Calu3 (cell line): ENCODE data around the gene ABHD2. TPM values are rescaled to one million over a fixed set of nuclear protein-coding genes. Genes with fewer than 3 reads are reported as not detected.
A peak's percentile ranks its signal among the peaks of the same experiment; 100 is the strongest.

Experiments
- BruUV-seq: library from RNA; stranded (reverse); fragments of 400-500 nt; replicated peaks from 2 replicates; lab custom pipeline; 2021; lab: Mats Ljungman, UMichigan
- CTCF ChIA-PET: fragments of 300-600 bp; sonication (Branson Sonifier 250); formaldehyde crosslinking; loops from one replicate; lab custom pipeline; 2022; ENCODE audit warnings: antibody characterized with exemption; lab: Charles Lee
- DNase-seq: peaks from one replicate; pipeline ENCODE4 v3.0.0; 2022
- H3K27ac Mint-ChIP-seq: one replicate; pipeline ENCODE4 v1.8.0; 2022; ENCODE audit warnings: mixed read lengths; ENCODE audit not compliant: unreplicated experiment
- H3K27me3 Mint-ChIP-seq: one replicate; pipeline ENCODE4 v1.8.0; 2022; ENCODE audit warnings: mixed read lengths; ENCODE audit not compliant: unreplicated experiment
- H3K36me3 Mint-ChIP-seq: one replicate; pipeline ENCODE4 v1.8.0; 2022; ENCODE audit warnings: mild to moderate bottlenecking, moderate library complexity, mixed read lengths; ENCODE audit not compliant: insufficient read depth, unreplicated experiment
- H3K4me1 Mint-ChIP-seq: one replicate; pipeline ENCODE4 v1.8.0; 2022; ENCODE audit warnings: mild to moderate bottlenecking, low read depth, mixed read lengths; ENCODE audit not compliant: unreplicated experiment
- H3K4me3 Mint-ChIP-seq: one replicate; pipeline ENCODE4 v1.8.0; 2022; ENCODE audit warnings: mild to moderate bottlenecking, low read depth, moderate library complexity, mixed read lengths; ENCODE audit not compliant: unreplicated experiment
- H3K9me3 Mint-ChIP-seq: one replicate; pipeline ENCODE4 v1.8.0; 2022; ENCODE audit warnings: low read depth, mixed read lengths; ENCODE audit not compliant: unreplicated experiment
- CTCF ChIP-seq: fragments of 200-600 bp; IDR thresholded peaks from one replicate; pipeline ENCODE4 v1.8.0; 2022; ENCODE audit warnings: antibody characterized with exemption; ENCODE audit not compliant: unreplicated experiment
- intact Hi-C: fragments of 100-400 bp; cut with micrococcal nuclease; formaldehyde crosslinking; loops from one replicate; pipeline ENCODE4 v1.10.0; 2022; ENCODE audit not compliant: unreplicated experiment
- total RNA-seq: library from RNA; stranded (reverse); gene quantifications from 2 replicates; pipeline ENCODE4 v1.2.3, GENCODE V29; 2022

Gene ABHD2
- total RNA-seq, 1 experiment from 2014 or later = 353 TPM

GRCh38 chr15:89110060-89110459 lies 21.8 kb downstream of the ABHD2 start:
- H3K4me3 Mint-ChIP-seq = no peak overlapping the region
- H3K27ac Mint-ChIP-seq = no peak overlapping the region
- H3K9me3 Mint-ChIP-seq = no peaks in the 10 kb centered on the region
- CTCF ChIA-PET = interaction anchor here (3.6 kb wide), 1 partner anchor 11 kb away, joined by 21 read pairs; no protein-coding TSS in a partner anchor
- H3K4me1 Mint-ChIP-seq = peaks cover 68% of the 10 kb centered on the region
- BruUV-seq = no TSS peak
- no peak for TF ChIP-seq CTCF
- H3K36me3 Mint-ChIP-seq = peaks cover 72% of the 10 kb centered on the region
- intact Hi-C loops = no loop called here
- DNase-seq = no peak
- no peaks in the 10 kb centered on the region for H3K27me3 Mint-ChIP-seq

DNA sequence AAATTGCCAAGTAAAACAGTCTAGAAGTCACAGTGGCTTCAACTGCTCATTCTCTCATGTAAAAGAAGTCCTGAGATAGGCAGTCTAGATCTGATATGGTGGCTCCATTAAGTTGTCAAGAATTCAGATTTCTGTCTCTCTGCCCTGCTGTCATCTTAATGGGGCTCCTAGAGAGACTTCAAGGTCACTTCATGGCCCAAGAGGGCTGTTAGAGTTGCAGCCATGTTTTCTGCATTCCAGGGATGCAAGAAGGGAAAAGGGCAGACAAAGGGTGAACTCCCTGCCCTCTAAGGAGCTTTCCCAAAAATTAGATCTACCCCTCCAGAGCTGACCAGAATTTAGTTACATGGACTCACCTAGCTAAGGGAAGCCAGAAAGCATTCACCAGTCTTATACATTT lies 23.1 kb downstream of the ABHD2 start:
- Mint-ChIP-seq H3K4me1 (peaks cover 75% of the 10 kb centered on the region), H3K27me3 (no peaks in the 10 kb centered on the region), H3K9me3 (no peaks in the 10 kb centered on the region), H3K27ac (peak overlapping the region; percentile 87), H3K36me3 (peaks cover 77% of the 10 kb centered on the region), H3K4me3 (no peak overlapping the region)
- no peak for DNase-seq
- no peak for TF ChIP-seq CTCF
- intact Hi-C loops = no loop called here
- CTCF ChIA-PET = interaction anchor here (0.6 to 3.6 kb wide), 5 partner anchors 10 to 1411 kb away, joined by 3 to 21 read pairs (median 6); no protein-coding TSS in a partner anchor
- no TSS peak for BruUV-seq

- intact Hi-C loops = loop anchor here (2.0 kb wide), 1 partner anchor 45 kb away; no protein-coding TSS in a partner anchor
- peaks cover 77% of the 10 kb centered on the region for H3K4me1 Mint-ChIP-seq
- no peaks in the 10 kb centered on the region for H3K27me3 Mint-ChIP-seq
- no peak for DNase-seq
- TF ChIP-seq CTCF = no peak
- peak overlapping the region; percentile 87 for H3K27ac Mint-ChIP-seq
- H3K4me3 Mint-ChIP-seq = peak overlapping the region; percentile 8
- CTCF ChIA-PET = interaction anchor here (0.6 to 3.6 kb wide), 9 partner anchors 10 to 200 kb away, joined by 3 to 21 read pairs (median 6); partner anchors contain the start of gene ABHD2
- H3K9me3 Mint-ChIP-seq = no peaks in the 10 kb centered on the region
- H3K36me3 Mint-ChIP-seq = peaks cover 74% of the 10 kb centered on the region
- TSS peak; percentile 80 for BruUV-seq
Measured at GRCh38 chr15:89111961-89112340, 23.7 kb downstream of the ABHD2 start.

DNA sequence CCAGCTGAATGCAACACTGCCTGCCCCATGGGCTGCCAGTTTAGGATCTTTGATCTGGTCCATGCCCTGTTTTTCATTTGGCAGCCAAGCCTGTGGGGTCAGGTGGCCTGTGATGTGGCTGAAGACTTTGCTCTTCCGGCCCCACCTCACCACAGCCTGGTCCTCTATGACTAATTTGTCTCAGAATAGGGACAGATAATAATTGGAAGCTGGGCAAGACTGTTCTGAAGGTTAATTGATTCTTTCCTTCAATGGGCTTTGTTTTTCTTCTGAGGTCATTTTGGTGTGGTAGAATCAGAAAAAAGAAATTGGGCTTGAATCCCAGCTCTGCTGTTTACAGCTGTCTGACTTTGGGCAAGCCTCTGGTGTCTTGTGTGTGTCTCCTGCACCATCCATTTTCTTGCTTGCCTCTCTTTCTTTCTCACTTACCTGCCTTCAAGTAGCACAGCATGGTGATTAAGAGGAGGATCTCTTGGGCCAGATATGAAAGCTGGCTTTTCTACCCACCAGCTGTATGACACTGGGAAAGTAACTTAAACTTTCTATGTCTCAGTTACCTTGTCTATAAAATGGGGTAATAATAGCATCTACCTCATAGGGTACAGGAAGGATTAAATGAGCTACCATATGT lies 24.2 kb downstream of the ABHD2 start:
- Mint-ChIP-seq H3K9me3 (no peaks in the 10 kb centered on the region), H3K27ac (peak overlapping the region; percentile 87), H3K36me3 (peaks cover 74% of the 10 kb centered on the region), H3K27me3 (no peaks in the 10 kb centered on the region), H3K4me3 (peak overlapping the region; percentile 8), H3K4me1 (peaks cover 77% of the 10 kb centered on the region)
- CTCF ChIA-PET = interaction anchor here (0.6 to 3.6 kb wide), 14 partner anchors 9 to 77 kb away, joined by 3 to 21 read pairs (median 4); partner anchors contain the start of gene ABHD2
- BruUV-seq = no TSS peak
- peak; percentile 85 for DNase-seq
- intact Hi-C loops = loop anchor here (2.0 kb wide), 1 partner anchor 46 kb away; no protein-coding TSS in a partner anchor
- no peak for TF ChIP-seq CTCF
